Testis (tissue), 3 donors: ENCODE data around the gene RHBDF1. TPM values are rescaled to one million over a fixed set of nuclear protein-coding genes. Genes with fewer than 3 reads are reported as not detected.
A peak's percentile ranks its signal among the peaks of the same experiment; 100 is the strongest.

Source experiments
- DNase-seq: peaks from one replicate; pipeline ENCODE4 v3.0.0-alpha.2; 2019
- H3K27ac ChIP-seq, 2 donors: fragments of 200-600 bp; sonication (generic); one replicate each; pipeline ENCODE4 v1.5.1; 2019
- H3K27me3 ChIP-seq: fragments of 200-600 bp; sonication (generic); one replicate; pipeline ENCODE4 v1.5.1; 2019
- H3K36me3 ChIP-seq: fragments of 200-600 bp; sonication (generic); one replicate; pipeline ENCODE4 v1.5.1; 2017; ENCODE audit warnings: low read depth; ENCODE audit errors: missing control alignments
- H3K4me1 ChIP-seq: fragments of 200-600 bp; sonication (generic); one replicate; pipeline ENCODE4 v1.5.1; 2019
- H3K4me3 ChIP-seq, 2 donors: fragments of 200-600 bp; sonication (generic); one replicate each; pipeline ENCODE4 v1.5.1; 2017 to 2019
- H3K9me3 ChIP-seq: fragments of 200-600 bp; sonication (generic); one replicate; pipeline ENCODE4 v1.5.1; 2017
- POLR2A ChIP-seq: fragments of 450-650 bp; IDR thresholded peaks from one replicate; pipeline ENCODE4 v1.6.1; 2017; ENCODE audit warnings: antibody characterized with exemption, mild to moderate bottlenecking, moderate library complexity
- WGBS, 2 donors: methylation state at CpG; one replicate each; pipeline ENCODE4 v1.1.5; 2018; 5-methylcytosine and 5-hydroxymethylcytosine counted together
- intact Hi-C: fragments of 100-400 bp; cut with DNase I; formaldehyde crosslinking; loops from one replicate; pipeline ENCODE4 v1.15.1; 2023; ENCODE audit warnings: low total_unique reads
- polyA plus RNA-seq: library from polyadenylated mRNA; stranded (reverse); fragments of 350-450 nt; fragmentation: Illumina TruSeq; extraction: RNeasy Lipid Tissue Mini Kit (QIAGEN cat#74804); gene quantifications from one replicate; pipeline ENCODE4 v1.2.3, GENCODE V29; 2014; ENCODE audit warnings: low read depth, low replicate concordance; ENCODE audit not compliant: insufficient read depth
- total RNA-seq, 2 donors: library from RNA; depleted of rRNA; stranded (reverse); fragments of >200 nt; gene quantifications; one replicate each; pipeline ENCODE4 v1.2.3, GENCODE V29; 2016
- TF ChIP-seq, protein P1 (sequence below), 3 experiments: fragments of 450-650 bp in 2 of 3; fragments of 200-600 bp in 1 of 3; sonication (generic) in 1 of 3; IDR thresholded peaks; one replicate each; pipeline ENCODE4 v1.5.1; 2016 to 2019; ENCODE audit warnings: antibody characterized with exemption in 3 of 3, mild to moderate bottlenecking in 2 of 3, moderate library complexity in 1 of 3

Gene RHBDF1
- total and polyA plus RNA-seq, 3 donors from 2014 or later: 15.9 to 22.5 (median 18.3) TPM

DNA sequence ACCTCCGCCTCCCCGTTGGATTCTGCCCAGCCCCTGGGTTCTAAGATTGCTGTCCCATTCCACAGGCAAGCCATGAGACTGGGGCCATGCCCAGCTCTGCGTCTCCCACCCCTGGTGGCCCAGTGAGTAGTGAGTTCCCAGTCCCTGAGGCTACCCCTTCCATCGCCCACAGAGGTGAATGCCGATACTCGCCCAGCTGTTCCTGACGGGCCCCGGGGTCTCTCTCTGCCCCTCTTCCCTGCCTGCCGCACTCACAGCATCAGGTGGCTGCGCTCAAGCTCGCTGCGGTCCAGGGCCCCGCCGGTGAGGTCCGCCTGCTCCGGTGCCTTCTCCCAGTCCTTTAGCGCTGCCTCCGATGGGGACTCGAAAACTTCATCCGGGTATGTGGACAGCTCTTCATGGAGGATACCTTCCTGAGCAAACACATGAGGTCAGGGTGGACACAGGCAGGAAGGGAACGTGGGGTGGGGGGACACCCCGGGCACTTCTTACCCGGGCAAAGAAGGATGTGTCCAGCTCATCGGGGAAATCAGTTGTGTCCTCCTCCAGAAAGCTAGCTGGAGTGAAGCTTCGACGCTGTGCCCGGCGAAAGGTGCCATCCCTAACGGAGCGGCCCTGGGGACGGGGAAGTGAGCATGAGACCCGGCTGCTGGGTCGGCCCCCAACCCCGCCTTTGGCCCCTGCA, 10.0 kb downstream of the RHBDF1 start:
- no peak overlapping the region for H3K27ac ChIP-seq
- intact Hi-C loops: no loop called here
- H3K4me1 ChIP-seq: peaks cover 8% of the 10 kb centered on the region
- no peaks in the 10 kb centered on the region for H3K36me3 ChIP-seq
- no peaks in the 10 kb centered on the region for H3K27me3 ChIP-seq
- no peak for DNase-seq
- TF ChIP-seq, protein P1, sequence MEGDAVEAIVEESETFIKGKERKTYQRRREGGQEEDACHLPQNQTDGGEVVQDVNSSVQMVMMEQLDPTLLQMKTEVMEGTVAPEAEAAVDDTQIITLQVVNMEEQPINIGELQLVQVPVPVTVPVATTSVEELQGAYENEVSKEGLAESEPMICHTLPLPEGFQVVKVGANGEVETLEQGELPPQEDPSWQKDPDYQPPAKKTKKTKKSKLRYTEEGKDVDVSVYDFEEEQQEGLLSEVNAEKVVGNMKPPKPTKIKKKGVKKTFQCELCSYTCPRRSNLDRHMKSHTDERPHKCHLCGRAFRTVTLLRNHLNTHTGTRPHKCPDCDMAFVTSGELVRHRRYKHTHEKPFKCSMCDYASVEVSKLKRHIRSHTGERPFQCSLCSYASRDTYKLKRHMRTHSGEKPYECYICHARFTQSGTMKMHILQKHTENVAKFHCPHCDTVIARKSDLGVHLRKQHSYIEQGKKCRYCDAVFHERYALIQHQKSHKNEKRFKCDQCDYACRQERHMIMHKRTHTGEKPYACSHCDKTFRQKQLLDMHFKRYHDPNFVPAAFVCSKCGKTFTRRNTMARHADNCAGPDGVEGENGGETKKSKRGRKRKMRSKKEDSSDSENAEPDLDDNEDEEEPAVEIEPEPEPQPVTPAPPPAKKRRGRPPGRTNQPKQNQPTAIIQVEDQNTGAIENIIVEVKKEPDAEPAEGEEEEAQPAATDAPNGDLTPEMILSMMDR (IDR thresholded peaks at IDR 0.05): no peak
- H3K9me3 ChIP-seq: no peaks in the 10 kb centered on the region
- 93 to 96% methylated on average over 10 to 34 of the region's 34 CpGs for WGBS, 2 donors
- H3K4me3 ChIP-seq: no peak overlapping the region

DNA sequence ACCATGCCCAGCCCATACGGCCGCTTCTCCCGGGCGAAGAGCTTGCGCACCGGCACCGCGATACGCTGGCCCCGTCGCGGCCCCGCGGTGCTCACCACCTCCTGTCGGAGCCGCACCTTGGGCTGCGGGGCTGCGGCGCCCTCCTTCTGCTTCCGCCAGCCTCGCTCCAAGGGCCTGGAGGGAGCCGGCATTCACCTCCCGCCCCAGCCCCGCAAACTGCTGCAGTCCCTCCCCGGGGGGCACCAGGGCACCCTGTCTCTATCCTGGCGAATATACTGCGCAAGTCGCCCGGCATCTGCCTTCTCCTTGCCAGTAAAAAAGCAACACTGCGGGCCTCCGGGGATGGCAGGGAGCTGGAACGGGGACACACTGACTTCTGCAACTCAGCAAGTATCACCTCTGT, 10.6 kb downstream of the RHBDF1 start:
- no peak for TF ChIP-seq POLR2A
- TF ChIP-seq, protein P1 (IDR thresholded peaks at IDR 0.05): no peak
- Histone ChIP-seq H3K27me3 (no peaks in the 10 kb centered on the region), H3K4me1 (peaks cover 8% of the 10 kb centered on the region), H3K4me3 (no peak overlapping the region), H3K36me3 (no peaks in the 10 kb centered on the region), H3K27ac (no peak overlapping the region), H3K9me3 (no peaks in the 10 kb centered on the region)
- 79 to 89% methylated on average over 12 to 32 of the region's 32 CpGs for WGBS, 2 donors
- intact Hi-C loops: no loop called here
- DNase-seq: no peak

DNA sequence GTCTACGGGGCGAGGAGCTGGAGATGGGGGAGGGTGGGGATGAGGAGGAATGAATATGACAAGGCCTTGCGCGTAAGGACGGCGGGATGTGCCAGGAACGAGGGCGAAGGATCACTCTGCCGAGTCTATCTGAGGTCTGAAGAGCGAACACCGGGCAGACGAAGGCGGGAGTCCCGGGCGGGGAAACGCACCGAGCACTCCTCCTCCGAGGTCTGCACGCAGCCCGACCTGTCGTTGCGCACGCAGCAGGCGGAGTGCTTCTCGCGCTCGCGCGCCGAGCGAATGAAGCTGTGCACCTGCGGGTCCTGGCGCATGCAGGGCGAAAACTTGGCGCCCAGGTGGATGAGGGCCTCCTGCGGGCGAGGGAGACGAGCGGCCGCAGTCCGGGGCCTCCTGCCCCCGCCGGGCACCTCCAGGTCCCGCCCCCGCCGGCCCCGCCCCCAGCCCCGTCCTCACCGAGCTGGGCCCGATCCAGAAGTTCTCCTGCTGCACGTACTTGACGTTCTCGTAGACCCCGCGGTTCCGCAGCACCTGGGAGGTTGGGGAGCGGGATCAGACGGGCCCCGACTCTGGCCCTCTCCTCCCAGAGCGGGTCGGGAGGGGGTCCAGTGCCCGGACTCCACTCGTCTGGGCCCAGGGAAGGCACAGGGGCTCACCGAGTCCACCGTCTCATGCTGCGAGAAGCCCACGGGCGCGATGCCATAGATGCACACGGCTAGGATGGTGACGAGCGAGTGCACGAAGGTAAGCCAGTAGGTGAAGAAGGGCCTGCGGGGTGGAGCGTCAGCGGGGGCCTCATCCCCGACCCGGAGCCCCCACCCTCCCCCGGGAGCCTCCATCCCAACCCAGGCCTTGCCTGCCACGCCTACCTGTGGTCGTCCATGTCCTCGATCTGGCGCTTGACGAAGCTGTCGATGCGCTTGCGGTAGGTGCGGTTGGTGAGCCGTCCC, 11.2 kb downstream of the RHBDF1 start:
- no peaks in the 10 kb centered on the region for H3K36me3 ChIP-seq
- intact Hi-C loops: no loop called here
- TF ChIP-seq, protein P1 (IDR thresholded peaks at IDR 0.05): no peak
- TF ChIP-seq POLR2A: no peak

DNA sequence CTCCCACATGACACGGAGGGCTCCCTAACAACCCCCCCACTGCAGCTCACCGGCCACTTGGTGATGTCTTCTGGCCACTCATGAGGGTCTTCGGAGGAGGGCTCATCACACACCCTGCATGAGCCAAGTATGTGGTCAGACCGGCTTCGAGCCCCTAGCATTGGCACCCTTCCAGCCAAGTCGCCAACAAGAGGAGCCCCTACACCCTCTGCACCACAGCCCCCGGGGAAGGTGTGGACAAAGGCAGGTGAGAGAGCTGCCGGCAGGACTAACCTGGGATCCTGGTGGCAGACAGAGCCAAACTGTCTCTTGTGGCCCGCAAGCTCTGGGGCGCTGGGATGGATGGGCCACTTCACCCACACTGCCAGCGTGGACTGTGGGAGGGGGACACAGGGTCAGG, 12.3 kb downstream of the RHBDF1 start:
- Histone ChIP-seq H3K4me3 (no peak overlapping the region), H3K9me3 (no peaks in the 10 kb centered on the region), H3K36me3 (no peaks in the 10 kb centered on the region), H3K27ac (no peak overlapping the region), H3K4me1 (no peaks in the 10 kb centered on the region), H3K27me3 (no peaks in the 10 kb centered on the region)
- 76 to 81% methylated on average over 9 to 11 of the region's 11 CpGs for WGBS, 2 donors
- intact Hi-C loops: no loop called here
- TF ChIP-seq, protein P1 (IDR thresholded peaks at IDR 0.05): no peak
- no peak for TF ChIP-seq POLR2A
- no peak for DNase-seq

More for the DNA sequence above, 11.2 kb downstream of the RHBDF1 start:
- H3K9me3 ChIP-seq: no peaks in the 10 kb centered on the region
- H3K27me3 ChIP-seq: no peaks in the 10 kb centered on the region
- peak overlapping the region in 1 of 2 donors; percentile 1 for H3K4me3 ChIP-seq
- 68 to 73% methylated on average over 44 to 89 of the region's 89 CpGs for WGBS, 2 donors
- no peak for DNase-seq
- H3K27ac ChIP-seq: no peak overlapping the region
- H3K4me1 ChIP-seq: peaks cover 5% of the 10 kb centered on the region
